ENCODE data around the gene SLC16A4.

Gene SLC16A4

DNA sequence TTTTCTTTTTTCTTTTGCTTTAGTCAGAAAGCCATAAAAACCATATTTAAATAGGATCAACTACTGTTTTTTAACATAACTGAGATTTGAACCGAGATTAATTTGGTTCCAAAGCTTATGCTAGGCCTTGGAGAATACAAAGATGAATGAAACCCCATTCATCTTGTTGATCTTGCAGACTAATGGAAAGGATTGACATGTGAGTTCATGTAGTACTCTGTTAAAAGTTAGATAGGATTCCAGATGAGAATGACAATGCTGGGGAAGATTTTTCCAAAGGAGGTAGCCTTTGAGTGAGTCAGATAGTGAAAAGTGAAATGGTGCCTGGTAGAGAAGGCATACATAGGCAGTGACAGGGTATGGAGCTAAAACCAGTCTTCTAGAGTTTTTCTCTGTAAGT is 29.0 kb downstream of the SLC16A4 start:
- no peak for DNase-seq (ENCODE audit: low read depth in 1 of 2, low spot score in 1 of 2)

DNA sequence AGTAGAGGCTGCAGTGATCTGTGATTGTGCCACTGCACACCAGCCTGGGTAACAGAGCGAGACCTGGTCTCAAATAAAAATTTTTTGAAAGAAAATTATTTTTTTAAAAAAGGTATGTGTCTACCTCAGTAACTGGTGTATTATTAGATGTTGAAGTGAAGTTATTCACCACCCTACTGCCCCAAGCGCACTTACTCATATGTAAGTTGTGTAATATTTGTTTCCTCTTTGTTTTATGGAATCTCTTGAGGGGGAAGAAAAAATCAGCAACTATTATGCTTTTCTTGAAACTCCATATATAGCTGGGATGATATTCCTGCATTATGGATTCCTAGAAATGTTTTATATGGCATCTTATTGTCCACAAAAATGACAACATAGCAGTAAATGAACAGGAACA is 30.4 kb downstream of the SLC16A4 start:
- DNase-seq (ENCODE audit: low read depth in 1 of 2, low spot score in 1 of 2), result no peak

DNA sequence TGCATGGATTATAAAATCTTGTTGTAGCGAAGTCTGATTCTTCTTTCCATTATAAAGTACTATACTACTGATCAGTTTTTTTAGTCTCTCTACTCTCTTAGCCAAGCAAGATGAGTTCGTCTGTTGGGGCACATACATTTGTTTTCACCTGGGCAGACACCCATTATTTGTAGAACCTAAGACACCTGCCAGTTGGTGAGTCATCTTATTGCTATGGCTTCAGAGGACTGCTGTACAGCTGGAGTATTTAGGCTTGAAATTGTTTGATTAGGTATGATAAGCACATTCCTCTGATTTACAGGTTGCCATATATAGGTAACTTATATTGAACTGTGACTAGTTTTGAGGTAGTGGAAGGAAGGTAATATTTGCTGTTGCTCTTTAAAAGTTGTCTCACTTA is 34.4 kb downstream of the SLC16A4 start:
- no peak for DNase-seq (ENCODE audit: low read depth in 1 of 2, low spot score in 1 of 2)

DNA sequence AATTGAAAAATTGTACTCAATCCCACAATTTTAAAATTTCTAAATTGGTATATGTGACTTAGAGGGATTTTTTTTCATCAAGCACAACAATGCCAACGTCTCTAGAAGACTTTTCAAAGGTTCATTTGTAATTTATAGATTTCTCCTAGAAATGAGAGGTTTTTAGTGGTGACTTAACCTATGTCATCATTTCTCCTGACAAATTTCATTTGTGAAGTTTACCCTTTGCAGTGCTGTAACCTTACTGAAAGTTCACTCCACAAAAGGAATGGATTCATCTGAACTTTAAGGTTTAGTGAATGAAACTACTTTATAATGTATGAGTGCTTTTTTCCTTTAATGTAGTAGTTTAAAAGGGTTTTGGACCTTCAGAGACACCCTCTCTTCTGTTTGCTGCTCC is 35.5 kb downstream of the SLC16A4 start:
- DNase-seq (ENCODE audit: low read depth in 1 of 2, low spot score in 1 of 2), result no peak

GRCh38 chr1:110350360-110350759 is 40.5 kb downstream of the SLC16A4 start:
- no peak for DNase-seq (ENCODE audit: low read depth in 1 of 2, low spot score in 1 of 2)

DNA sequence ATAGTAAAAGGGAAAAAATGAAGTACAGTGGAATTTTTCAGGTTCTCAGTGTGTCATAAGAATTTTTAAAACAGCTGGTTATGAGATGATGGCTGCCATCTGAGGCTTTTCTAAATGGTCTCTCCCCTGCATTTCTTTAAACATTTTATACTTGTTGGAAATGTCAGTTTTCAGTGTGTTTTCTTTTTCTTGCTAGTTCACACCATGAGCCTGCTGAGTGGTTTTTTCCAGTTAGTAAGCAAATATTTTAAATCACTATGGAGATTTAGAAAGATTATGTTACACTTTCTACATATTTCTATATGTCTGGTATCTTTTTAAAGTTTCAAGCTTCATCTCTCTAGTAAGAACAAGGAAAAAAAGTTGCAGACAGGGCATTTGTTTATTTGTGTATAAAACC is 42.1 kb downstream of the SLC16A4 start:
- no peak for DNase-seq (ENCODE audit: low read depth in 1 of 2, low spot score in 1 of 2)

DNA sequence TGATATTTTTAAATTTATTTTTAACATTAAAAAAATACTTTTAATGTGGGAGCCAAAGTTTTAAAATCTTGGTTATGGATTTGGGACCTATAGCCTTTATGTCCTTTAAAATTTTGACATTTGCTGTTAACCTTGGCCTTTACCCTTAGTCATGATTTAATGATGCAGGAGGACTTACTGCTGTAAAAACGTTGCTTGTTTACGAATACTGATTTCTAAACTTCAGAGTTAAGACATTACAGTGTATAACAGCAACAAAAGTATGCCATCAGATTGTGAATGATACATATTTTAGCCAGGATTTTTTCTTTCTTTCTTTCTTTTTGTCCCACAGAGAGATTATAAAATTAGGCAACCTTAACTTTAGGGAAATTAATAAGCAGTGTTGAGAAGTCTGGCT is 42.8 kb downstream of the SLC16A4 start:
- DNase-seq (ENCODE audit: low read depth in 1 of 2, low spot score in 1 of 2), result no peak

- DNase-seq (ENCODE audit: low read depth in 1 of 2, low spot score in 1 of 2), result no peak
Measured at GRCh38 chr1:110347182-110347893, 43.5 kb downstream of the SLC16A4 start.

- DNase-seq (ENCODE audit: low read depth in 1 of 2, low spot score in 1 of 2), result no peak
Measured at GRCh38 chr1:110346690-110347089, 44.1 kb downstream of the SLC16A4 start.

DNA sequence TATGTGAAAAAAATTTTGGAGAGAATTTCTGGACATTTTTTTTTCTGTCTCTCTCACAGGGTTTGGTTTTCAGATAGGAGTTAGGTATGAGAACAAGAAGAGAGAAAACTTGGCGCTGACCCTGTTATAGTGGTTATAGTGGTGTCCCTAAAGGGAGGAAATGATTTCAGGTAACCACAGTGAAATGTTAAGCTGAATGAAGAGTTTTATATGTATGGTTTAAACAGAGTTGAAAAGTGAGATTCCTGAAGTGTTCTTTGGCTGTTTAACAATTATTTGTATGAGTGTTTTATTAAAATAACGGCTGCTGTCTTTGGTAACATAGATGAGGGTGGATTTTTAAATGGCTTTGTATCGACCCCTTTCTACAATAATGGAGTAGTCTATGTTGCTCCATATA is 45.3 kb downstream of the SLC16A4 start:
- DNase-seq (ENCODE audit: low read depth in 1 of 2, low spot score in 1 of 2), result no peak

DNA sequence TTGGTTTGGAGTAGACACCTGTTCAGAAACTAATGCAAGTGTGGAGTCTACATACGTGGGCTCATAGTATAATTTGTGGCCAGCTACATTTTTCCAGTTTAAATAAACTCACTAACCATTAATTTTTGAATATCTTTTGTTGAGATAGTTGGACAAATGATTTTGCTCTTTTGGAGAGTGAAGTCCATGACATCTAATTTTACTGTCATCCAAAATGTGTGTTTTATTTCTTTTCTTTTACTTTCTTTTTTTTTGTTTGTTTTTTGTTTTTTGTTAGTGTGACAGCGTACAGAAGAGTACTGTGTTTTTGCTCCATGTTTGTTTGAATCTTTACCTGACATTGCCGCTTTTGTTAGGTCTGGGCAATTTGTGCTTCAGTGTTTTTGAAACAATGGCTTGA is 46.7 kb downstream of the SLC16A4 start:
- DNase-seq (ENCODE audit: low read depth in 1 of 2, low spot score in 1 of 2), result no peak

GRCh38 chr1:110343249-110343648 is 47.6 kb downstream of the SLC16A4 start:
- no peak for DNase-seq (ENCODE audit: low read depth in 1 of 2, low spot score in 1 of 2)

- DNase-seq (ENCODE audit: low read depth in 1 of 2, low spot score in 1 of 2), result no peak
Measured at GRCh38 chr1:110341872-110342331, 48.9 kb downstream of the SLC16A4 start.

- DNase-seq (ENCODE audit: low read depth in 1 of 2, low spot score in 1 of 2), result no peak
Measured at GRCh38 chr1:110341146-110341871, 49.5 kb downstream of the SLC16A4 start.

GRCh38 chr1:110340207-110340468 is 50.7 kb downstream of the SLC16A4 start:
- DNase-seq (ENCODE audit: low read depth in 1 of 2, low spot score in 1 of 2), result no peak

DNA sequence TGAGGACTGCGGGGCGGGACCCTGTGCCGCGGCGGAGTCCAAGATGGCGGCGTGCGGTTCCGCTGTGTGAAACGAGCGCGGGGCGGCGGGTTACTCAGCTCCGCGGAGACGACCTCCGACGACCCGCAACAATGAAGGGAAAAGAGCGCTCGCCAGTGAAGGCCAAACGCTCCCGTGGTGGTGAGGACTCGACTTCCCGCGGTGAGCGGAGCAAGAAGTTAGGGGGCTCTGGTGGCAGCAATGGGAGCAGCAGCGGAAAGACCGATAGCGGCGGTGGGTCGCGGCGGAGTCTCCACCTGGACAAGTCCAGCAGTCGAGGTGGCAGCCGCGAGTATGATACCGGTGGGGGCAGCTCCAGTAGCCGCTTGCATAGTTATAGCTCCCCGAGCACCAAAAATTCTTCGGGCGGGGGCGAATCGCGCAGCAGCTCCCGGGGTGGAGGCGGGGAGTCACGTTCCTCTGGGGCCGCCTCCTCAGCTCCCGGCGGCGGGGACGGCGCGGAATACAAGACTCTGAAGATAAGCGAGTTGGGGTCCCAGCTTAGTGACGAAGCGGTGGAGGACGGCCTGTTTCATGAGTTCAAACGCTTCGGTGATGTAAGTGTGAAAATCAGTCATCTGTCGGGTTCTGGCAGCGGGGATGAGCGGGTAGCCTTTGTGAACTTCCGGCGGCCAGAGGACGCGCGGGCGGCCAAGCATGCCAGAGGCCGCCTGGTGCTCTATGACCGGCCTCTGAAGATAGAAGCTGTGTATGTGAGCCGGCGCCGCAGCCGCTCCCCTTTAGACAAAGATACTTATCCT is 51.2 kb downstream of the SLC16A4 start:
- peak; percentile 15 to 36 for DNase-seq (ENCODE audit: low read depth in 1 of 2, low spot score in 1 of 2)

GRCh38 chr1:110338886-110339406 is 51.9 kb downstream of the SLC16A4 start, which contains the start of gene RBM15:
TSS of gene RBM15 (plus strand) at chr1:110339377. CDS start at chr1:110339406, 29 bp downstream.
- DNase-seq (ENCODE audit: low read depth in 1 of 2, low spot score in 1 of 2), result peak; percentile 82 to 99

DNA sequence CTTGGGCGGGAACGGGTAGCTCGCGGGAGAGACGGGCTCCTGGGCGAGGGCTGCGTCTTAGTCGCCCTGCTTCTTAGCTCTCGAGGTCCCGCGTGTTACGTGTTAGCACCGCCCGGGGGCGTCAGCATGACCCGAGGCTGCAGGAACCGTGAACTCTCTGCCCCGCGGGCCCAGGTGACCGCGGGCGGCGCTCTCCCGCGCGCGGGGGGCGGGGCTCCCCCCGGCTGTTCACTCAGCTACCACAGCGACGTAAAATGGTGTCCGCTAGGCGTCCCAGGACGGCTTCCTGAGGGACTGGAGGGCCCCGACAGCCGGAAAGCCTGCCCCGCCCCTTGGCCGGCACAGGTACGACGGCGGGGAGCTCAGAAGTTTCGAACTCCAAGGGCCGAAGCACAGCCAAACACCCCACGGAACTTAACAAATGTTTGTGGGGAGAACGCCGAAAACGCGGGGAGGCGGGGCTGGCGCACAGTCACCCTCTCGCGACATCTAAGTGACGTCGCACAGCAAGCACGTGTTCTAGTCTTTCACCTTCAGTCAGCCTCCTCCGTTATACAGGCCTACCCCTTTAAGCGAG is 52.4 kb downstream of the SLC16A4 start:
- peak; percentile 81 to 92 for DNase-seq (ENCODE audit: low read depth in 1 of 2, low spot score in 1 of 2)

- no peak for DNase-seq (ENCODE audit: low read depth in 1 of 2, low spot score in 1 of 2)
Measured at GRCh38 chr1:110337704-110338308, 53.0 kb downstream of the SLC16A4 start.

DNA sequence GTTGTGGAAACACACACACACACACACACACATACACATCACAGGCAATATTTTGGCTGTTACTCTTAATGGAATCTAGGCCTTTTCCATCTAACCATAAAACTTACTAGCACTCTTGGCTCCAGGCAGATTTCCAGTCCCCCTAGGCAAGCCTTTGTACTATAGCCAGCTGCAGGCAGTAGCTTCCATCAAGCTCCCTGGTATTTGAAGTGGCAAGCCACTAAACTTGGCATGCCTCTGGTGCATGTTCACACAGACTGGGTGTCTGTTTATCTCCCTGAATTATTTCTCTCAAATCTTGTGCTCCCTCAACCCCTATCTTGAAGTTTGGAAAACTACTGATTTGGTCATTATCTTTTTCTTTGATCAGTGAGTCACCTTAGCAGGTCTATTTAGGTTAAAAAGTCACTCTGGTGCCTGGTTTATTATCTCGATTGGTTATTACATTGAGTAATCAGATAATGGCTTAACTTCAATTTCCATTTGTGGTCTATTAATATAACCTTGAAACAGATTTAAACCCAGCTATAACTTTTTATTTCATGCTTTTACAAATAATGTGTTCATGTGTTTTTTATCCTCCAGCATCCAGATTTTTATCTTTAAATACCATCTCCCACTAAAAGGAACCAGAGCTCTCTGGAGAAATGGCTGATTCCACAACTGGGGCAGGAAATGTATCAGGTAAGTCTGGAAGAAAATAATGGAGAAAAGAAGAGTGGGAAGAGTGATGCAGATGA is 54.4 kb downstream of the SLC16A4 start:
- no peak for DNase-seq (ENCODE audit: low read depth in 1 of 2, low spot score in 1 of 2)
